Measurements from ENCODE around the gene KRT86. TPM values are rescaled to one million over a fixed set of nuclear protein-coding genes. Genes with fewer than 3 reads are reported as not detected.
A peak's percentile ranks its signal among the peaks of the same experiment; 100 is the strongest.

Gene KRT86
- total RNA-seq, 1 donor from 2014 or later: 0.96 TPM

DNA sequence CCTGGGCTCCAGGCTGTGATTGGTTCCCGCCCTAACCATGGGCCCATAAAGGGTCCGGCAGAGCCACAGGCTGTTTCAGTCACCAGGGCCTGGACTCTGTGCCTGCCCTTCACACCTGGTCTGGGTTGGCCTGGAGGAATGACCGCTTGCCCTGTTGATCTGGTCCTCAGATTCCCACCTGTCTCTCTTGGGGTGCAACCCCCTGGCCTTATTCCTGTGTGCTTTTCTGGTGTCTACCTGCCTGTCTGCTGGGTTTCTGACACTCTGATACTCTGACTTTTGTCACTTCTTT, 49.7 kb downstream of the KRT86 start:
- intact Hi-C loops (cut with DNase I): no loop called here
- Histone ChIP-seq H3K27ac (no peak overlapping the region), H3K27me3 (no peaks in the 10 kb centered on the region)

DNA sequence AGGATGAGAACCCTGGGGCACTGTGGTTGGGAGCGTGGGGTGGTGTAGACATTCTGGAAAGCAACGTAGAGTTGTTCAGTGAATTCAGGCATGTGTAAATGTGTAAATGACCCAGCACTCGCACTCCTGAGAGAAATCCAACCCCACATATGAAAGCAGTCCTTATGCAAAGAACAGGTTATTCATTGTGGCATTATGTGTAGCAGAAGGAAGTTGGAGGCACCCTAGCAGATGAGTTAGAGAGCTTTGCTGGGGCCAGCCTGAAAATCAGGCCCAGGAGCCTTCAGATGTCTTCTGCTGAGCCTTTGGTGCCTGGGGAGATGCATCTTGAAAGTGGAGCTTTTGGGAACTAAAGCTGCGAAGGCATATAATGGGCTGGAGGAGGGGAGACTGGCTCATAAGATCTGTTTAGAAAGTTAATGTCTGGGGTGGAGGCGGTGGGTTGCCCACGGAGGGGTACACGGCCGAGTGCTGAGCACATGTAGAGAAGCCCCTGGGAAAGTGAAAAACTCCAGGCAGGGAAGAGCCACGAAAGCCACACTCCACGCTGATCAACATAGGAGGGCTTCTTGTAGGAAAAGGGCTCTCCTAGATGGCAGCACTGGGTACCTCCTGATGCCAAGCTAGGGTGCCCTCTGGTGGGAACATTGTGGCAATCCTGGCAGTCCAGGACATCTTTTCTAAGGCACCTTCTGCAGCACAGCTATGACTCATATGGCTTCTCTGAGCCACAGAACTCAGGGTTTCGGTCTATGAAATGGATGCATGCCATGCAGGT, 52.8 kb downstream of the KRT86 start:
- no peak overlapping the region for H3K4me3 ChIP-seq
- peak overlapping the region; percentile 59 to 64 for H3K27ac ChIP-seq
- TF ChIP-seq, protein P1, sequence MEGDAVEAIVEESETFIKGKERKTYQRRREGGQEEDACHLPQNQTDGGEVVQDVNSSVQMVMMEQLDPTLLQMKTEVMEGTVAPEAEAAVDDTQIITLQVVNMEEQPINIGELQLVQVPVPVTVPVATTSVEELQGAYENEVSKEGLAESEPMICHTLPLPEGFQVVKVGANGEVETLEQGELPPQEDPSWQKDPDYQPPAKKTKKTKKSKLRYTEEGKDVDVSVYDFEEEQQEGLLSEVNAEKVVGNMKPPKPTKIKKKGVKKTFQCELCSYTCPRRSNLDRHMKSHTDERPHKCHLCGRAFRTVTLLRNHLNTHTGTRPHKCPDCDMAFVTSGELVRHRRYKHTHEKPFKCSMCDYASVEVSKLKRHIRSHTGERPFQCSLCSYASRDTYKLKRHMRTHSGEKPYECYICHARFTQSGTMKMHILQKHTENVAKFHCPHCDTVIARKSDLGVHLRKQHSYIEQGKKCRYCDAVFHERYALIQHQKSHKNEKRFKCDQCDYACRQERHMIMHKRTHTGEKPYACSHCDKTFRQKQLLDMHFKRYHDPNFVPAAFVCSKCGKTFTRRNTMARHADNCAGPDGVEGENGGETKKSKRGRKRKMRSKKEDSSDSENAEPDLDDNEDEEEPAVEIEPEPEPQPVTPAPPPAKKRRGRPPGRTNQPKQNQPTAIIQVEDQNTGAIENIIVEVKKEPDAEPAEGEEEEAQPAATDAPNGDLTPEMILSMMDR (IDR thresholded peaks at IDR 0.05): peak; percentile 76 to 89 (median 89)
- peaks cover 7% of the 10 kb centered on the region in 2 donors for H3K4me1 ChIP-seq
- no peaks in the 10 kb centered on the region for H3K27me3 ChIP-seq
- intact Hi-C loops (cut with DNase I): loop anchor here (1.0 to 5.0 kb wide), 3 partner anchors 46 to 170 kb away; no protein-coding TSS in a partner anchor
- peak; percentile 66 to 93 for DNase-seq (ENCODE audit: low spot score in 2 of 2)
- H3K36me3 ChIP-seq: no peaks in the 10 kb centered on the region
- H3K9me3 ChIP-seq: no peaks in the 10 kb centered on the region

More for the DNA sequence above, 49.7 kb downstream of the KRT86 start:
- TF ChIP-seq, protein P1 (IDR thresholded peaks at IDR 0.05): no peak
- H3K36me3 ChIP-seq: no peaks in the 10 kb centered on the region
- H3K4me3 ChIP-seq: no peak overlapping the region
- peaks cover 7% of the 10 kb centered on the region in 2 donors for H3K4me1 ChIP-seq
- DNase-seq (ENCODE audit: low spot score in 2 of 2): no peak
- no peaks in the 10 kb centered on the region for H3K9me3 ChIP-seq

DNA sequence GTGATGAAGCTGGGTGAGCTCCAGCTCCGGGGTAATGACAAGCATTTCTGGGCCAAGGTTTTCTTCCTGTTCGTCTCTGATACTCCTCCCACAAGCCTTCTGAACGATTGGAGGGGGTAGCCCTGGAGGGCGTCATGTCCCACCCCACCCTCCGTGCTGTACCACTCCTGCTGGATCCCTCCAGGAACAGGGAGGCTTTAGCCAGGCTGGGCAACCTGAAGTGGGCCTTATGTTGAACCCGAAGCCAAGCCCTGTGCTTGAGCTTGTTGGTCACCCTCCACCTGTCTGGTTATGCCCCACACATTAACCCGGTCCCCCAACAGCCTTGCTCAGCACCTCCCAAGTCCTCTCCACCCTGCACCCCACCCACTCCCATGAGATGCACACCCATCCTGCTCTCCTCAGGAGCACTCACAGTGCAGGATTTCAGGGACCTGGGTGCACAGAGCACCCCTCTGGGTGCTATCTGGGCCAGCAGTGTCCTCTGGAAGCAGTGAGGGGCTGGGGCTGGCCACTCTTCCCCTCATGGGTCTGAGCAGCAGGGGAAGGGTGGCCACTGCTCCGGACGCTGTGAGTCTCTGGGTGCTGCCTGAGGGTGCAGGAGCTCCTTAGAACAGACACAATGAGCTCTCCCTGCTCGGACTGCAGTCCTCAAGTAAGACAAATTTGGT, 53.5 kb downstream of the KRT86 start:
- peaks cover 7% of the 10 kb centered on the region in 2 donors for H3K4me1 ChIP-seq
- no peak for DNase-seq (ENCODE audit: low spot score in 2 of 2)
- H3K9me3 ChIP-seq: no peaks in the 10 kb centered on the region
- no peaks in the 10 kb centered on the region for H3K36me3 ChIP-seq
- no peak overlapping the region for H3K27ac ChIP-seq
- H3K27me3 ChIP-seq: no peaks in the 10 kb centered on the region
- no peak overlapping the region for H3K4me3 ChIP-seq
- intact Hi-C loops (cut with DNase I): loop anchor here (1.0 to 5.0 kb wide), 3 partner anchors 47 to 171 kb away; no protein-coding TSS in a partner anchor
- TF ChIP-seq, protein P1 (IDR thresholded peaks at IDR 0.05): no peak

DNA sequence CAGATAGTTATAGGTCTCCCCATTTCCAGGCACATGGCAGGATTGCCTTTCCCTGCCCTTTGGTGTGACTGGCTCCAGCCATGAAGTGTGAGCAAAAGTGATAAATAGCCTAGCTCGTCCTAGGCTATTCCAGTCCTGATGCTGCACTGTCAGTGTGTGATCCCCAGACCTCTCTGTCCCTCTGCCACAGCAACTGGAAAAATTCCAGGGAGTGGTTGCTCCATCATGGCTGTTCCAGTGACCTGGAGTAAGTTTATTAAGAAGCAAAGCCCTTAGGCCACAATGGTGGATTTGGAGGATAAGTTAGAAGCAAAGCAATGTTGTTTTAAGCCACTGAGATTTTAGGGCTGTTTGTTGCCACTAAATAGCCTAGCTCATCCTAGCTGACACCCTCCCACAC, 56.6 kb downstream of the KRT86 start:
- Histone ChIP-seq H3K36me3 (no peaks in the 10 kb centered on the region), H3K4me3 (no peak overlapping the region), H3K4me1 (peaks cover 7% of the 10 kb centered on the region in 2 donors), H3K27ac (no peak overlapping the region), H3K9me3 (peaks cover 0 to 4% of the 10 kb centered on the region in 2 donors), H3K27me3 (no peaks in the 10 kb centered on the region)
- intact Hi-C loops (cut with DNase I): no loop called here
- no peak for DNase-seq (ENCODE audit: low spot score in 2 of 2)
- TF ChIP-seq, protein P1 (IDR thresholded peaks at IDR 0.05): no peak

DNA sequence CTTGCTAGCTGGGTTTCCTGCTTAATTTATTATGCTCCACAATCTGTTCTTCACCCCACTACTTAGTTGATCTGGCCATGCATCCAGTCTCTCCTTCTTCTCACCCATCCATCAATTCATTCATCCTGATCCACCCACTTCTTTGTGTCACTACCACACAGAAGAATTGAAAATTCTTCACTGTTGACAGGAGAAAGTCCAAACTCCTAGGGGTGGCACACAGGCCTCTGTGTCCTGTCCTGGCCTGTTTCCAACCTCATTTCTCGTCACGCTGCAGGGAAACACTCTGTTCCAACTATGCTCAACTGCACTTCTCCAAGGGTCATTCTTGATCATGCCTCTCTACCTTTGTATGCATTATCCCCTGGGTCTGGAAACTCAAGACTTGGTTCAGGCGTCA, 57.4 kb downstream of the KRT86 start:
- DNase-seq (ENCODE audit: low spot score in 2 of 2): no peak
- Histone ChIP-seq H3K36me3 (no peaks in the 10 kb centered on the region), H3K4me1 (peaks cover 3 to 6% of the 10 kb centered on the region in 2 donors), H3K4me3 (no peak overlapping the region), H3K9me3 (peaks cover 6 to 9% of the 10 kb centered on the region in 2 donors), H3K27ac (no peak overlapping the region), H3K27me3 (no peaks in the 10 kb centered on the region)
- TF ChIP-seq, protein P1 (IDR thresholded peaks at IDR 0.05): no peak
- intact Hi-C loops (cut with DNase I): no loop called here
